HCT116 (cell line): ENCODE measurements around the gene DDX1. TPM values are rescaled to one million over a fixed set of nuclear protein-coding genes. Genes with fewer than 3 reads are reported as not detected.

Experiments
- ATAC-seq: fragments of 200-7000 bp; cut with Tn5 transposase; 2 replicates; pipeline ENCODE4 v1.9.1; 2020; ENCODE audit warnings: mild to moderate bottlenecking, moderate library complexity
- BruUV-seq: library from RNA; stranded (reverse); fragments of 400-500 nt; replicated peaks from 2 replicates; lab custom pipeline; 2021; lab: Mats Ljungman, UMichigan
- CTCF ChIA-PET: fragments of 300-600 bp; sonication (Branson Sonifier 250); formaldehyde crosslinking; loops from one replicate; lab custom pipeline; 2021; ENCODE audit warnings: antibody characterized with exemption; lab: Charles Lee
- POLR2A ChIA-PET: fragments of 300-600, 350-600 bp; sonication (Branson Sonifier 250); formaldehyde crosslinking; loops from one replicate; lab custom pipeline; 2021; ENCODE audit warnings: antibody characterized with exemption; lab: Charles Lee
- RAD21 ChIA-PET, 2 experiments: fragments of 300-600 bp; sonication (Branson Sonifier 250); formaldehyde crosslinking; loops; one replicate each; lab custom pipeline; 2023; ENCODE audit warnings: low total read pairs in 2 of 2; ENCODE audit not compliant: uncharacterized antibody in 2 of 2, unreplicated experiment in 2 of 2, low non-redundant PET in 1 of 2; lab: Charles Lee
- DNase-seq: peaks from one replicate; pipeline ENCODE4 v3.0.0-alpha.2; 2010; ENCODE audit warnings: low read depth, low spot score
- H2AFZ ChIP-seq: fragments of 200-600 bp; shearing (Covaris generic), sonication (generic); 2 replicates; pipeline ENCODE4 v1.6.1; 2017; ENCODE audit warnings: low read depth, mixed run types, mixed read lengths, antibody characterized with exemption, low read length; ENCODE audit not compliant: poor library complexity, severe bottlenecking
- H3K27ac ChIP-seq: 2 replicates; pipeline ENCODE4 v1.5.1; 2012; ENCODE audit warnings: low read depth, low read length
- H3K27me3 ChIP-seq: fragments of 200-600 bp; sonication (generic); 2 replicates; pipeline ENCODE4 v1.6.1; 2016; ENCODE audit warnings: mixed run types, low read length, mixed read lengths; ENCODE audit not compliant: insufficient read depth
- H3K36me3 ChIP-seq, 2 experiments: fragments of 200-500 bp in 1 of 2; fragments of 200-600 bp in 1 of 2; sonication (Bioruptor generic) in 1 of 2; sonication (generic) in 1 of 2; 2 replicates each; pipeline versions ENCODE4 v1.5.1 to v1.6.1; 2014 to 2016; ENCODE audit warnings: low read length in 2 of 2, inconsistent platforms in 1 of 2, mixed read lengths in 1 of 2, mixed run types in 1 of 2; ENCODE audit not compliant: insufficient read depth in 2 of 2, control insufficient read depth in 1 of 2
- H3K4me1 ChIP-seq, 2 experiments: fragments of 200-600 bp in 1 of 2; sonication (generic) in 1 of 2; 2 replicates each; pipeline versions ENCODE4 v1.5.1 to v1.6.1; 2012 to 2017; ENCODE audit warnings: low read length in 2 of 2, inconsistent platforms in 1 of 2, mild to moderate bottlenecking in 1 of 2, mixed read lengths in 1 of 2, mixed run types in 1 of 2, moderate library complexity in 1 of 2; ENCODE audit not compliant: insufficient read depth in 2 of 2, control insufficient read depth in 1 of 2
- H3K4me2 ChIP-seq: fragments of 200-600 bp; sonication (generic); 2 replicates; pipeline ENCODE4 v1.6.1; 2017; ENCODE audit warnings: mixed run types, low read length, mixed read lengths
- H3K4me3 ChIP-seq, 2 experiments: fragments of 200-600 bp in 1 of 2; sonication (generic) in 1 of 2; replicated peaks in 1 of 2; 2 replicates each; pipeline ENCODE4 v1.5.1; 2011 to 2016; ENCODE audit warnings: low read length in 2 of 2, control low read depth in 1 of 2, low read depth in 1 of 2, mild to moderate bottlenecking in 1 of 2, mixed read lengths in 1 of 2, mixed run types in 1 of 2
- H3K79me2 ChIP-seq: fragments of 200-600 bp; sonication (generic); 2 replicates; pipeline ENCODE4 v1.6.1; 2017; ENCODE audit warnings: mild to moderate bottlenecking, mixed run types, low read length, moderate library complexity, mixed read lengths; ENCODE audit not compliant: insufficient read depth
- H3K9ac ChIP-seq: fragments of 200-600 bp; sonication (generic); 2 replicates; pipeline ENCODE4 v1.6.1; 2016; ENCODE audit warnings: low read length, mixed read lengths
- H3K9me2 ChIP-seq: fragments of 200-600 bp; sonication (generic), shearing (Covaris generic); 2 replicates; pipeline ENCODE4 v1.6.1; 2017; ENCODE audit warnings: mixed run types, mild to moderate bottlenecking, moderate library complexity; ENCODE audit not compliant: insufficient read depth
- H3K9me3 ChIP-seq, 2 experiments: fragments of 200-500 bp in 1 of 2; fragments of 200-600 bp in 1 of 2; sonication (Bioruptor generic) in 1 of 2; sonication (generic) in 1 of 2; 2 replicates each; pipeline ENCODE4 v1.6.1; 2014 to 2017; ENCODE audit warnings: low read length in 2 of 2, mixed read lengths in 2 of 2, inconsistent platforms in 1 of 2, low read depth in 1 of 2, mild to moderate bottlenecking in 1 of 2, mixed run types in 1 of 2, moderate library complexity in 1 of 2; ENCODE audit not compliant: control insufficient read depth in 1 of 2, insufficient read depth in 1 of 2
- H4K20me1 ChIP-seq: fragments of 200-600 bp; sonication (generic), shearing (Covaris generic); 2 replicates; pipeline ENCODE4 v1.6.1; 2017; ENCODE audit warnings: mixed run types, mild to moderate bottlenecking, moderate library complexity; ENCODE audit not compliant: insufficient read depth
- CBX3 ChIP-seq: IDR thresholded peaks from 2 replicates; pipeline ENCODE4 v1.6.1; 2012; ENCODE audit warnings: low read depth
- EGR1 ChIP-seq: IDR thresholded peaks from 2 replicates; pipeline ENCODE4 v1.6.1; 2012; ENCODE audit warnings: low read depth
- EZH2 ChIP-seq: fragments of 200-600 bp; sonication (generic); IDR thresholded peaks from 2 replicates; pipeline ENCODE4 v1.6.1; 2017; ENCODE audit warnings: antibody characterized with exemption, mixed run types
- EZH2phosphoT487 ChIP-seq: fragments of 200-600 bp; IDR thresholded peaks from 2 replicates; pipeline ENCODE4 v1.6.1; 2018; ENCODE audit warnings: antibody characterized with exemption, borderline replicate concordance
- POLR2A ChIP-seq: IDR thresholded peaks from 2 replicates; pipeline ENCODE4 v1.7.0; 2011; ENCODE audit warnings: borderline replicate concordance; ENCODE audit not compliant: insufficient read depth, insufficient read length; ENCODE audit errors: extremely low read depth
- RAD21 ChIP-seq: IDR thresholded peaks from 2 replicates; pipeline ENCODE4 v1.6.1; 2012; ENCODE audit warnings: low read depth, mild to moderate bottlenecking
- YY1 ChIP-seq: IDR thresholded peaks from 2 replicates; pipeline ENCODE4 v1.6.1; 2011; ENCODE audit warnings: low read length, low read depth, moderate library complexity, mild to moderate bottlenecking; ENCODE audit not compliant: insufficient replicate concordance; ENCODE audit errors: extremely low read depth
- ZFX ChIP-seq: fragments of 450-650 bp; IDR thresholded peaks from 2 replicates; pipeline ENCODE4 v1.6.1; 2017
- ZNF274 ChIP-seq: fragments of 200-500 bp; sonication (Bioruptor generic); IDR thresholded peaks from 2 replicates; pipeline ENCODE4 v1.6.1; 2014; ENCODE audit warnings: mild to moderate bottlenecking, low read depth, low read length, inconsistent platforms
- intact Hi-C: fragments of 100-400 bp; cut with micrococcal nuclease; formaldehyde crosslinking; loops from 2 replicates; pipeline ENCODE4 v1.10.0; 2022
- total RNA-seq: library from RNA; stranded (reverse); gene quantifications from one replicate; pipeline ENCODE4 v1.2.1, GENCODE V29; 2021; ENCODE audit not compliant: unreplicated experiment
- TF ChIP-seq, protein P1 (sequence below): IDR thresholded peaks from 2 replicates; pipeline ENCODE4 v1.6.1; 2012; ENCODE audit warnings: low read depth
- TF ChIP-seq, protein P2 (sequence below): IDR thresholded peaks from 2 replicates; pipeline ENCODE4 v1.6.1; 2011; ENCODE audit warnings: mild to moderate bottlenecking, low read length, moderate library complexity; ENCODE audit not compliant: insufficient replicate concordance; ENCODE audit errors: extremely low read depth
- TF ChIP-seq, protein P3 (sequence below): IDR thresholded peaks from 2 replicates; pipeline ENCODE4 v1.6.1; 2012

Gene DDX1
- total RNA-seq, 1 experiment from 2014 or later = 117 TPM

DNA sequence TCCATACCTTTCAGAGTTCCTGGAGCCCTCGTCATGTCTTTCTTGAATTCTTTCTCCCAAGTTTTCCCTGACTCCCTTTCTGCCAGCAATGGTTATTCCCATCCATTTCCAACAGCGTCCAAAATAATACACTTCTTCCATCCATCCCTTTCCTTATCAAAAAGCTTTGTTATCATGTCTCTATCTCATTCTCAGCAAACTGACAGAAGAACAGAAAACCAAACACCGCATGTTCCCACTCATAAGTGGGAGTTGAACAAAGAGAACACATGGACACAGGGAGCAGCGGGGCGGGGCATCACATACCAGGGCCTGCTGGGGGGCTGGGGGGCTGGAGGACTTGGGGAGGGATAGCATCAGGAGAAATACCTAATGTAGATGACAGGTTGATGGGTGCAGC lies 86.7 kb downstream of the DDX1 start:
- Histone ChIP-seq H3K4me1 (peaks cover 0 to 29% of the 10 kb centered on the region in 2 experiments; a peak in 1 of 4 replicates), H3K4me3 (no peak overlapping the region), H3K9me2 (no peaks in the 10 kb centered on the region), H3K4me2 (no peak overlapping the region), H3K9ac (no peak overlapping the region), H4K20me1 (no peaks in the 10 kb centered on the region), H3K79me2 (no peaks in the 10 kb centered on the region), H3K9me3 (no peaks in the 10 kb centered on the region), H3K27ac (no peak overlapping the region), H3K36me3 (no peaks in the 10 kb centered on the region), H3K27me3 (no peaks in the 10 kb centered on the region), H2AFZ (no peak overlapping the region)
- TF ChIP-seq RAD21 (no peak), ZNF274 (no peak), ZFX (no peak), CBX3 (no peak), EZH2phosphoT487 (no peak), YY1 (no peak), EGR1 (no peak), EZH2 (no peak), POLR2A (no peak)
- TF ChIP-seq, protein P1, sequence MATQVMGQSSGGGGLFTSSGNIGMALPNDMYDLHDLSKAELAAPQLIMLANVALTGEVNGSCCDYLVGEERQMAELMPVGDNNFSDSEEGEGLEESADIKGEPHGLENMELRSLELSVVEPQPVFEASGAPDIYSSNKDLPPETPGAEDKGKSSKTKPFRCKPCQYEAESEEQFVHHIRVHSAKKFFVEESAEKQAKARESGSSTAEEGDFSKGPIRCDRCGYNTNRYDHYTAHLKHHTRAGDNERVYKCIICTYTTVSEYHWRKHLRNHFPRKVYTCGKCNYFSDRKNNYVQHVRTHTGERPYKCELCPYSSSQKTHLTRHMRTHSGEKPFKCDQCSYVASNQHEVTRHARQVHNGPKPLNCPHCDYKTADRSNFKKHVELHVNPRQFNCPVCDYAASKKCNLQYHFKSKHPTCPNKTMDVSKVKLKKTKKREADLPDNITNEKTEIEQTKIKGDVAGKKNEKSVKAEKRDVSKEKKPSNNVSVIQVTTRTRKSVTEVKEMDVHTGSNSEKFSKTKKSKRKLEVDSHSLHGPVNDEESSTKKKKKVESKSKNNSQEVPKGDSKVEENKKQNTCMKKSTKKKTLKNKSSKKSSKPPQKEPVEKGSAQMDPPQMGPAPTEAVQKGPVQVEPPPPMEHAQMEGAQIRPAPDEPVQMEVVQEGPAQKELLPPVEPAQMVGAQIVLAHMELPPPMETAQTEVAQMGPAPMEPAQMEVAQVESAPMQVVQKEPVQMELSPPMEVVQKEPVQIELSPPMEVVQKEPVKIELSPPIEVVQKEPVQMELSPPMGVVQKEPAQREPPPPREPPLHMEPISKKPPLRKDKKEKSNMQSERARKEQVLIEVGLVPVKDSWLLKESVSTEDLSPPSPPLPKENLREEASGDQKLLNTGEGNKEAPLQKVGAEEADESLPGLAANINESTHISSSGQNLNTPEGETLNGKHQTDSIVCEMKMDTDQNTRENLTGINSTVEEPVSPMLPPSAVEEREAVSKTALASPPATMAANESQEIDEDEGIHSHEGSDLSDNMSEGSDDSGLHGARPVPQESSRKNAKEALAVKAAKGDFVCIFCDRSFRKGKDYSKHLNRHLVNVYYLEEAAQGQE = no peak
- TF ChIP-seq, protein P2, sequence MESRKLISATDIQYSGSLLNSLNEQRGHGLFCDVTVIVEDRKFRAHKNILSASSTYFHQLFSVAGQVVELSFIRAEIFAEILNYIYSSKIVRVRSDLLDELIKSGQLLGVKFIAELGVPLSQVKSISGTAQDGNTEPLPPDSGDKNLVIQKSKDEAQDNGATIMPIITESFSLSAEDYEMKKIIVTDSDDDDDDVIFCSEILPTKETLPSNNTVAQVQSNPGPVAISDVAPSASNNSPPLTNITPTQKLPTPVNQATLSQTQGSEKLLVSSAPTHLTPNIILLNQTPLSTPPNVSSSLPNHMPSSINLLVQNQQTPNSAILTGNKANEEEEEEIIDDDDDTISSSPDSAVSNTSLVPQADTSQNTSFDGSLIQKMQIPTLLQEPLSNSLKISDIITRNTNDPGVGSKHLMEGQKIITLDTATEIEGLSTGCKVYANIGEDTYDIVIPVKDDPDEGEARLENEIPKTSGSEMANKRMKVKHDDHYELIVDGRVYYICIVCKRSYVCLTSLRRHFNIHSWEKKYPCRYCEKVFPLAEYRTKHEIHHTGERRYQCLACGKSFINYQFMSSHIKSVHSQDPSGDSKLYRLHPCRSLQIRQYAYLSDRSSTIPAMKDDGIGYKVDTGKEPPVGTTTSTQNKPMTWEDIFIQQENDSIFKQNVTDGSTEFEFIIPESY = no peak
- TF ChIP-seq, protein P3, sequence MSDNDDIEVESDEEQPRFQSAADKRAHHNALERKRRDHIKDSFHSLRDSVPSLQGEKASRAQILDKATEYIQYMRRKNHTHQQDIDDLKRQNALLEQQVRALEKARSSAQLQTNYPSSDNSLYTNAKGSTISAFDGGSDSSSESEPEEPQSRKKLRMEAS = no peak
- intact Hi-C loops = no loop called here
- no peak for ATAC-seq
- ChIA-PET POLR2A (no interaction called here), CTCF (no interaction called here), RAD21 (no interaction called here)
- BruUV-seq = no TSS peak
- no peak for DNase-seq
